Measurements from ENCODE around the gene SAMSN1.

- TF ChIP-seq CTCF (IDR thresholded peaks at IDR 0.05; ENCODE audit: low read depth, low read length) (no peak), MAX (IDR thresholded peaks at IDR 0.05; ENCODE audit: low read depth, low read length) (no peak), MYC (IDR thresholded peaks at IDR 0.05; ENCODE audit: low read depth, low read length) (no peak)
These were observed 9.2 kb downstream of the SAMSN1 start for GRCh38 chr21:14536929-14537328.

All from NB4 (cell line).